Measurements from ENCODE around the gene STAU1. TPM values are rescaled to one million over a fixed set of nuclear protein-coding genes. Genes with fewer than 3 reads are reported as not detected.

The STAU1 gene
- total and polyA plus RNA-seq, 2 of the 13 experiments (the other 11 are each of a cell fraction or from before 2014, with no cell fraction given), result 119 to 133 TPM

- TF ChIP-seq TERF1 (CRISPR knock-in tag; IDR thresholded peaks at IDR 0.05) (no peak), PAX8 (CRISPR knock-in tag; IDR thresholded peaks at IDR 0.05; ENCODE audit: borderline replicate concordance) (no peak), POGK (CRISPR knock-in tag; conservative IDR thresholded peaks at IDR 0.05) (no peak)
Observed at GRCh38 chr20:49181265-49181877, 6.8 kb downstream of the STAU1 start (continued).

GRCh38 chr20:49179368-49180277 is 8.5 kb downstream of the STAU1 start:
- peak overlapping the region; percentile 74 for H3K4me2 ChIP-seq (ENCODE audit: low read depth, low read length)
- BruUV-seq (replicated peaks), result no TSS peak
- POLR2A ChIA-PET, result interaction anchor here (0.6 to 2.2 kb wide), 12 partner anchors 8 to 1666 kb away, joined by 3 to 25 read pairs (median 4); partner anchors contain the start of genes CSE1L, DDX27 and STAU1
- WGBS (ENCODE audit: low lambda C conversion rate), result 4% methylated on average over 1 of the region's 1 CpG
- H3K36me3 ChIP-seq (replicated peaks in 1 of 2; ENCODE audit: control insufficient read depth in 1 of 2, insufficient read depth in 2 of 2, low read length in 2 of 2), result peaks cover 8 to 14% of the 10 kb centered on the region in 2 experiments
- DNase-seq (ENCODE audit: low spot score) (peak; percentile 93), FAIRE-seq (peak; percentile 51), ATAC-seq (peak; percentile 81)
- no peaks in the 10 kb centered on the region for H3K27me3 ChIP-seq (ENCODE audit: control insufficient read depth in 1 of 2, insufficient read depth in 2 of 2, low read length in 2 of 2)
- peaks cover 69% of the 10 kb centered on the region for H4K20me1 ChIP-seq (ENCODE audit: insufficient read depth, low read length)
- H3K9me3 ChIP-seq (ENCODE audit: low read length), result no peaks in the 10 kb centered on the region
- peak overlapping the region; percentile 4 to 44 (median 14); a peak in 4 of 6 replicates for H3K4me3 ChIP-seq (replicated peaks in 1 of 3; ENCODE audit: insufficient read depth in 1 of 3, low read depth in 2 of 3, low read length in 3 of 3)
- peaks cover 97% of the 10 kb centered on the region for H3K79me2 ChIP-seq (ENCODE audit: insufficient read depth, low read length)
- in situ Hi-C loops (cut with HindIII; ENCODE audit: extremely low pct_ligation_motif_present, low pct_unique_long_range_greater_than_20kb), result no loop called here
- no peak overlapping the region for H2AFZ ChIP-seq (ENCODE audit: low read length)
- H3K27ac ChIP-seq (ENCODE audit: extremely low read length, insufficient read depth, low read length), result peak overlapping the region; percentile 83
- intact Hi-C loops (cut with micrococcal nuclease; ENCODE audit: unreplicated experiment), result loop anchor here (5.0 kb wide), 1 partner anchor 38 kb away; the partner anchor contains the start of gene DDX27
- CTCF ChIA-PET (ENCODE audit: low intra/inter-chr PET ratio, low total read pairs), result no interaction called here
- H3K4me1 ChIP-seq (ENCODE audit: insufficient read depth, low read length), result peaks cover 72% of the 10 kb centered on the region
- H3K9ac ChIP-seq (ENCODE audit: insufficient read depth, low read depth, low read length), result peak overlapping the region; percentile 57
- TF ChIP-seq ZNF773 (CRISPR knock-in tag; IDR thresholded peaks at IDR 0.05; ENCODE audit: borderline replicate concordance), result no peak
- 0 out of 2 replicates have a peak, but pooled peaks have one; percentile 20 for TF ChIP-seq SP140L (CRISPR knock-in tag; IDR thresholded peaks at IDR 0.05; ENCODE audit: borderline replicate concordance)
- peak; percentile 28; the same call in 1 of the 2 replicates for TF ChIP-seq ZNF614 (CRISPR knock-in tag; IDR thresholded peaks at IDR 0.05; ENCODE audit: borderline replicate concordance)
- peak; percentile 32; the same call in 1 of the 2 replicates for TF ChIP-seq ZNF792 (CRISPR knock-in tag; IDR thresholded peaks at IDR 0.05)
- TF ChIP-seq HMG20A (CRISPR knock-in tag; IDR thresholded peaks at IDR 0.05; ENCODE audit: borderline replicate concordance), result peak; percentile 68; the same call in 1 of the 2 replicates
- no peak for TF ChIP-seq ZNF720 (CRISPR knock-in tag; IDR thresholded peaks at IDR 0.05)
- no peak for TF ChIP-seq USF2 (IDR thresholded peaks at IDR 0.05; ENCODE audit: low read depth, low read length)
- no peak for TF ChIP-seq USF2 (CRISPR knock-in tag; IDR thresholded peaks at IDR 0.05; ENCODE audit: borderline replicate concordance)
- TF ChIP-seq IRF2 (CRISPR knock-in tag; IDR thresholded peaks at IDR 0.05), result no peak
- 0 out of 2 replicates have a peak, but pooled peaks have one; percentile 2 for TF ChIP-seq RAD51 (IDR thresholded peaks at IDR 0.05; ENCODE audit: borderline replicate concordance)
- 0 out of 2 replicates have a peak, but pooled peaks have one; percentile 12 for TF ChIP-seq ZNF136 (CRISPR knock-in tag; IDR thresholded peaks at IDR 0.05; ENCODE audit: low read depth)
- TF ChIP-seq AGO1 (IDR thresholded peaks at IDR 0.05; ENCODE audit: low read depth, low read length, poor library complexity, severe bottlenecking), result no peak
